HCT116 (cell line): ENCODE results near the gene TTLL6. TPM values are rescaled to one million over a fixed set of nuclear protein-coding genes. Genes with fewer than 3 reads are reported as not detected.

ENCODE experiments used
- ATAC-seq: fragments of 200-7000 bp; cut with Tn5 transposase; 2 replicates; pipeline ENCODE4 v1.9.1; 2020; ENCODE audit warnings: mild to moderate bottlenecking, moderate library complexity
- BruUV-seq: library from RNA; stranded (reverse); fragments of 400-500 nt; replicated peaks from 2 replicates; lab custom pipeline; 2021; lab: Mats Ljungman, UMichigan
- CTCF ChIA-PET: fragments of 300-600 bp; sonication (Branson Sonifier 250); formaldehyde crosslinking; loops from one replicate; lab custom pipeline; 2021; ENCODE audit warnings: antibody characterized with exemption; lab: Charles Lee
- POLR2A ChIA-PET: fragments of 300-600, 350-600 bp; sonication (Branson Sonifier 250); formaldehyde crosslinking; loops from one replicate; lab custom pipeline; 2021; ENCODE audit warnings: antibody characterized with exemption; lab: Charles Lee
- RAD21 ChIA-PET, 2 experiments: fragments of 300-600 bp; sonication (Branson Sonifier 250); formaldehyde crosslinking; loops; one replicate each; lab custom pipeline; 2023; ENCODE audit warnings: low total read pairs in 2 of 2; ENCODE audit not compliant: uncharacterized antibody in 2 of 2, unreplicated experiment in 2 of 2, low non-redundant PET in 1 of 2; lab: Charles Lee
- DNase-seq: peaks from one replicate; pipeline ENCODE4 v3.0.0-alpha.2; 2010; ENCODE audit warnings: low read depth, low spot score
- H2AFZ ChIP-seq: fragments of 200-600 bp; shearing (Covaris generic), sonication (generic); 2 replicates; pipeline ENCODE4 v1.6.1; 2017; ENCODE audit warnings: low read depth, mixed run types, mixed read lengths, antibody characterized with exemption, low read length; ENCODE audit not compliant: poor library complexity, severe bottlenecking
- H3K27ac ChIP-seq: 2 replicates; pipeline ENCODE4 v1.5.1; 2012; ENCODE audit warnings: low read depth, low read length
- H3K27me3 ChIP-seq: fragments of 200-600 bp; sonication (generic); 2 replicates; pipeline ENCODE4 v1.6.1; 2016; ENCODE audit warnings: mixed run types, low read length, mixed read lengths; ENCODE audit not compliant: insufficient read depth
- H3K36me3 ChIP-seq, 2 experiments: fragments of 200-500 bp in 1 of 2; fragments of 200-600 bp in 1 of 2; sonication (Bioruptor generic) in 1 of 2; sonication (generic) in 1 of 2; 2 replicates each; pipeline versions ENCODE4 v1.5.1 to v1.6.1; 2014 to 2016; ENCODE audit warnings: low read length in 2 of 2, inconsistent platforms in 1 of 2, mixed read lengths in 1 of 2, mixed run types in 1 of 2; ENCODE audit not compliant: insufficient read depth in 2 of 2, control insufficient read depth in 1 of 2
- H3K4me1 ChIP-seq, 2 experiments: fragments of 200-600 bp in 1 of 2; sonication (generic) in 1 of 2; 2 replicates each; pipeline versions ENCODE4 v1.5.1 to v1.6.1; 2012 to 2017; ENCODE audit warnings: low read length in 2 of 2, inconsistent platforms in 1 of 2, mild to moderate bottlenecking in 1 of 2, mixed read lengths in 1 of 2, mixed run types in 1 of 2, moderate library complexity in 1 of 2; ENCODE audit not compliant: insufficient read depth in 2 of 2, control insufficient read depth in 1 of 2
- H3K4me2 ChIP-seq: fragments of 200-600 bp; sonication (generic); 2 replicates; pipeline ENCODE4 v1.6.1; 2017; ENCODE audit warnings: mixed run types, low read length, mixed read lengths
- H3K4me3 ChIP-seq, 2 experiments: fragments of 200-600 bp in 1 of 2; sonication (generic) in 1 of 2; replicated peaks in 1 of 2; 2 replicates each; pipeline ENCODE4 v1.5.1; 2011 to 2016; ENCODE audit warnings: low read length in 2 of 2, control low read depth in 1 of 2, low read depth in 1 of 2, mild to moderate bottlenecking in 1 of 2, mixed read lengths in 1 of 2, mixed run types in 1 of 2
- H3K79me2 ChIP-seq: fragments of 200-600 bp; sonication (generic); 2 replicates; pipeline ENCODE4 v1.6.1; 2017; ENCODE audit warnings: mild to moderate bottlenecking, mixed run types, low read length, moderate library complexity, mixed read lengths; ENCODE audit not compliant: insufficient read depth
- H3K9ac ChIP-seq: fragments of 200-600 bp; sonication (generic); 2 replicates; pipeline ENCODE4 v1.6.1; 2016; ENCODE audit warnings: low read length, mixed read lengths
- H3K9me2 ChIP-seq: fragments of 200-600 bp; sonication (generic), shearing (Covaris generic); 2 replicates; pipeline ENCODE4 v1.6.1; 2017; ENCODE audit warnings: mixed run types, mild to moderate bottlenecking, moderate library complexity; ENCODE audit not compliant: insufficient read depth
- H3K9me3 ChIP-seq, 2 experiments: fragments of 200-500 bp in 1 of 2; fragments of 200-600 bp in 1 of 2; sonication (Bioruptor generic) in 1 of 2; sonication (generic) in 1 of 2; 2 replicates each; pipeline ENCODE4 v1.6.1; 2014 to 2017; ENCODE audit warnings: low read length in 2 of 2, mixed read lengths in 2 of 2, inconsistent platforms in 1 of 2, low read depth in 1 of 2, mild to moderate bottlenecking in 1 of 2, mixed run types in 1 of 2, moderate library complexity in 1 of 2; ENCODE audit not compliant: control insufficient read depth in 1 of 2, insufficient read depth in 1 of 2
- H4K20me1 ChIP-seq: fragments of 200-600 bp; sonication (generic), shearing (Covaris generic); 2 replicates; pipeline ENCODE4 v1.6.1; 2017; ENCODE audit warnings: mixed run types, mild to moderate bottlenecking, moderate library complexity; ENCODE audit not compliant: insufficient read depth
- ATF3 ChIP-seq: IDR thresholded peaks from 2 replicates; pipeline ENCODE4 v1.6.1; 2012
- ELF1 ChIP-seq: IDR thresholded peaks from 2 replicates; pipeline ENCODE4 v1.6.1; 2012; ENCODE audit warnings: low read depth, borderline replicate concordance
- EZH2 ChIP-seq: fragments of 200-600 bp; sonication (generic); IDR thresholded peaks from 2 replicates; pipeline ENCODE4 v1.6.1; 2017; ENCODE audit warnings: antibody characterized with exemption, mixed run types
- FOSL1 ChIP-seq: IDR thresholded peaks from 2 replicates; pipeline ENCODE4 v1.6.1; 2012; ENCODE audit warnings: low read depth
- MAX ChIP-seq: IDR thresholded peaks from 2 replicates; pipeline ENCODE4 v1.6.1; 2012
- POLR2A ChIP-seq: IDR thresholded peaks from 2 replicates; pipeline ENCODE4 v1.7.0; 2011; ENCODE audit warnings: borderline replicate concordance; ENCODE audit not compliant: insufficient read depth, insufficient read length; ENCODE audit errors: extremely low read depth
- POLR2AphosphoS5 ChIP-seq: IDR thresholded peaks from 2 replicates; pipeline ENCODE4 v1.6.1; 2011; ENCODE audit warnings: mild to moderate bottlenecking, low read depth, low read length, moderate library complexity
- REST ChIP-seq: IDR thresholded peaks from 2 replicates; pipeline ENCODE4 v1.6.1; 2012; ENCODE audit warnings: low read depth
- ZNF274 ChIP-seq: fragments of 200-500 bp; sonication (Bioruptor generic); IDR thresholded peaks from 2 replicates; pipeline ENCODE4 v1.6.1; 2014; ENCODE audit warnings: mild to moderate bottlenecking, low read depth, low read length, inconsistent platforms
- intact Hi-C: fragments of 100-400 bp; cut with micrococcal nuclease; formaldehyde crosslinking; loops from 2 replicates; pipeline ENCODE4 v1.10.0; 2022
- total RNA-seq: library from RNA; stranded (reverse); gene quantifications from one replicate; pipeline ENCODE4 v1.2.1, GENCODE V29; 2021; ENCODE audit not compliant: unreplicated experiment

TTLL6 gene
- total RNA-seq, 1 experiment from 2014 or later: 0.79 TPM

DNA sequence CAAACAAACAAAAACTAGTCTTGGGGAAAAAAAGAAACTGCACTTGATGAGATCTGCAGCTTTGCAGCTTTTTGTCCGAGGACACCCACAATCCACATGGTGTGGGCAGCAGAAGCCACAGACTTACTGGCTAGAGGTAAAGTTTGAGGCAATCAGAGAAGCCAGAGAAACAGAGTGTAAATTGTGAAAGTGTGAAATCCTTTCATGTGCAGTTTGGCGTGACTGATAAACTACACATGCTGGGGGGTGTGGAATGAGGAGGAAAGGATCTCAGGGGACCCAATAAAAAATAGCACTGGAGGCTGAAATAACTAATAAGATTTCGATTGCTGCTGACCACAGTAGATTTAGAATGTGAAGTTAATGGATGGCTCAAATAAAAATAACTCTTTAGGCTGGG lies 46.1 kb downstream of the TTLL6 start:
- no peak for ATAC-seq
- Histone ChIP-seq H2AFZ (no peak overlapping the region), H3K79me2 (no peaks in the 10 kb centered on the region), H3K9ac (no peak overlapping the region), H3K9me3 (no peaks in the 10 kb centered on the region), H3K4me1 (no peaks in the 10 kb centered on the region), H3K36me3 (no peaks in the 10 kb centered on the region), H4K20me1 (no peaks in the 10 kb centered on the region), H3K27me3 (no peaks in the 10 kb centered on the region), H3K9me2 (no peaks in the 10 kb centered on the region), H3K27ac (no peak overlapping the region), H3K4me3 (no peak overlapping the region), H3K4me2 (no peak overlapping the region)
- CTCF ChIA-PET: no interaction called here
- TF ChIP-seq ZNF274 (no peak), POLR2A (no peak), REST (no peak), MAX (no peak), POLR2AphosphoS5 (no peak), FOSL1 (no peak), EZH2 (no peak), ELF1 (no peak), ATF3 (no peak)
- DNase-seq: no peak
- POLR2A ChIA-PET: no interaction called here
- no TSS peak for BruUV-seq
- RAD21 ChIA-PET: no interaction called here
- intact Hi-C loops: no loop called here
